Cardiac muscle cell (in vitro differentiated cells and primary cell): ENCODE measurements around the gene RHOA. TPM values are rescaled to one million over a fixed set of nuclear protein-coding genes. Genes with fewer than 3 reads are reported as not detected.
"Not testable (repeated sequence)": the region's sequence is repeated elsewhere in the genome, so short reads cannot be mapped to it uniquely, and the experiment has no call there.

Source experiments
- DNase-seq, 2 donors: peaks; one replicate each; pipeline versions ENCODE4 v3.0.0 to v3.0.0-alpha.2; 2010 to 2017; ENCODE audit warnings: low read depth in 1 of 2, low spot score in 1 of 2
- H3K27ac ChIP-seq: fragments of 200-600 bp; sonication (generic); 2 replicates; pipeline ENCODE4 v1.5.1; 2016
- H3K27me3 ChIP-seq: fragments of 200-600 bp; sonication (generic); 2 replicates; pipeline ENCODE4 v1.6.0; 2016; ENCODE audit warnings: control low read depth
- H3K36me3 ChIP-seq: fragments of 200-600 bp; sonication (generic); 2 replicates; pipeline ENCODE4 v1.5.1; 2016; ENCODE audit warnings: control low read depth
- H3K4me1 ChIP-seq: fragments of 200-600 bp; sonication (generic); 2 replicates; pipeline ENCODE4 v1.8.1; 2017; ENCODE audit warnings: low read depth, mild to moderate bottlenecking, mixed run types
- H3K4me3 ChIP-seq: fragments of 200-600 bp; sonication (generic); 2 replicates; pipeline ENCODE4 v1.5.1; 2016; ENCODE audit warnings: mild to moderate bottlenecking
- H3K9me3 ChIP-seq: fragments of 200-600 bp; sonication (generic); 2 replicates; pipeline ENCODE4 v1.5.1; 2017; ENCODE audit warnings: low read depth, mild to moderate bottlenecking, control low read depth
- CTCF ChIP-seq: IDR thresholded peaks from 2 replicates; pipeline ENCODE4 v1.5.1; 2012; ENCODE audit warnings: low read depth, mild to moderate bottlenecking, low read length
- polyA plus RNA-seq: library from polyadenylated mRNA; unstranded; fragments of >200 nt; fragmentation: Nextera tagmentation; extraction: Ambion mirVana; gene quantifications from 2 replicates; pipeline ENCODE4 v1.2.1, GENCODE V29; 2016
- total RNA-seq: library from RNA; depleted of rRNA; stranded (reverse); fragments of >200 nt; gene quantifications from 2 replicates; pipeline ENCODE4 v1.2.3, GENCODE V29; 2016

RHOA gene
- total and polyA plus RNA-seq, 2 experiments from 2014 or later, result 359 to 522 TPM

GRCh38 chr3:49351521-49352011 is 60.2 kb downstream of the RHOA start:
- no peak for TF ChIP-seq CTCF
- Histone ChIP-seq H3K4me3 (no peak overlapping the region), H3K4me1 (peaks cover 13% of the 10 kb centered on the region), H3K27me3 (no peaks in the 10 kb centered on the region), H3K9me3 (no peaks in the 10 kb centered on the region), H3K36me3 (no peaks in the 10 kb centered on the region), H3K27ac (no peak overlapping the region)
- DNase-seq, result peak in 1 of 2 donors; percentile 73

GRCh38 chr3:49349348-49350114 is 62.2 kb downstream of the RHOA start:
- TF ChIP-seq CTCF, result no peak
- H3K4me3 ChIP-seq, result no peak overlapping the region
- H3K27ac ChIP-seq, result peak overlapping the region; percentile 68
- H3K4me1 ChIP-seq, result peaks cover 13% of the 10 kb centered on the region
- no peaks in the 10 kb centered on the region for H3K27me3 ChIP-seq
- no peaks in the 10 kb centered on the region for H3K36me3 ChIP-seq
- no peaks in the 10 kb centered on the region for H3K9me3 ChIP-seq
- no peak for DNase-seq

- H3K4me3 ChIP-seq, DNase-seq, H3K27me3 ChIP-seq, H3K9me3 ChIP-seq, H3K27ac ChIP-seq, H3K36me3 ChIP-seq: not testable (repeated sequence)
- H3K4me1 ChIP-seq, result peaks cover 13% of the 10 kb centered on the region
Observed at GRCh38 chr3:49348361-49348760, 63.4 kb downstream of the RHOA start.

- no peak for TF ChIP-seq CTCF
- H3K27ac ChIP-seq, result no peak overlapping the region
Observed at GRCh38 chr3:49346797-49347251, 65.0 kb downstream of the RHOA start.

GRCh38 chr3:49343163-49343562 is 68.6 kb downstream of the RHOA start:
- no peaks in the 10 kb centered on the region for H3K27me3 ChIP-seq
- peaks cover 7% of the 10 kb centered on the region for H3K4me1 ChIP-seq
- no peak overlapping the region for H3K27ac ChIP-seq
- no peaks in the 10 kb centered on the region for H3K9me3 ChIP-seq
- DNase-seq, result no peak
- no peak overlapping the region for H3K4me3 ChIP-seq
- no peaks in the 10 kb centered on the region for H3K36me3 ChIP-seq
- TF ChIP-seq CTCF, result no peak

More at GRCh38 chr3:49346797-49347251, 65.0 kb downstream of the RHOA start:
- peaks cover 13% of the 10 kb centered on the region for H3K4me1 ChIP-seq
- H3K4me3 ChIP-seq, result no peak overlapping the region
- no peak for DNase-seq
- no peaks in the 10 kb centered on the region for H3K36me3 ChIP-seq
- no peaks in the 10 kb centered on the region for H3K27me3 ChIP-seq
- no peaks in the 10 kb centered on the region for H3K9me3 ChIP-seq

- DNase-seq, result no peak
Observed at GRCh38 chr3:49341996-49342395, 69.8 kb downstream of the RHOA start.

More at GRCh38 chr3:49341996-49342395, 69.8 kb downstream of the RHOA start:
- no peak for TF ChIP-seq CTCF
- Histone ChIP-seq H3K9me3 (no peaks in the 10 kb centered on the region), H3K4me3 (no peak overlapping the region), H3K27ac (no peak overlapping the region), H3K27me3 (no peaks in the 10 kb centered on the region), H3K36me3 (no peaks in the 10 kb centered on the region), H3K4me1 (peaks cover 7% of the 10 kb centered on the region)
